B cell (primary cell): ENCODE measurements around the gene SMPD3. TPM values are rescaled to one million over a fixed set of nuclear protein-coding genes. Genes with fewer than 3 reads are reported as not detected.
A peak's percentile ranks its signal among the peaks of the same experiment; 100 is the strongest.

Experiments
- ATAC-seq: fragments of 200-7000 bp; cut with Tn5 transposase; one replicate; pipeline ENCODE4 v1.10.0; 2021; ENCODE audit warnings: low read depth, mild to moderate bottlenecking, moderate number of reproducible peaks, moderate library complexity
- CTCF ChIA-PET: fragments of 350-600 bp; sonication (Branson Sonifier 250); formaldehyde crosslinking; loops from one replicate; lab custom pipeline; 2021; ENCODE audit warnings: antibody characterized with exemption, inconsistent platforms; lab: Charles Lee
- POLR2A ChIA-PET: fragments of 350-600 bp; sonication (Branson Sonifier 250); formaldehyde crosslinking; loops from one replicate; lab custom pipeline; 2021; ENCODE audit warnings: antibody characterized with exemption; lab: Charles Lee
- DNase-seq: peaks from one replicate; pipeline ENCODE4 v3.0.0; 2013
- H2AFZ ChIP-seq: 2 replicates; pipeline ENCODE4 v1.6.1; 2012; ENCODE audit warnings: mild to moderate bottlenecking, low read depth, low read length; ENCODE audit not compliant: insufficient read depth, poor library complexity, severe bottlenecking
- H3K27ac ChIP-seq, 2 donors: 1 replicate in 1 of 2; 2 replicates in 1 of 2; pipeline ENCODE4 v1.5.1; 2012 to 2013; ENCODE audit warnings: low read length in 2 of 2, mild to moderate bottlenecking in 2 of 2, moderate library complexity in 1 of 2
- H3K27me3 ChIP-seq, 4 experiments: fragments of 200-600 bp in 1 of 4; sonication (generic) in 1 of 4; replicated peaks in 1 of 4; 1 replicate in 2 of 4; 2 replicates in 2 of 4; pipeline versions ENCODE4 v1.6.1 to v1.7.0; 2013 to 2016; ENCODE audit warnings: low read length in 3 of 4, mild to moderate bottlenecking in 2 of 4, mixed read lengths in 1 of 4, moderate library complexity in 1 of 4; ENCODE audit not compliant: insufficient read depth in 4 of 4, control insufficient read depth in 3 of 4; ENCODE audit errors: control extremely low read depth in 1 of 4
- H3K36me3 ChIP-seq, 2 experiments: replicated peaks in 1 of 2; 1 replicate in 1 of 2; 2 replicates in 1 of 2; pipeline versions ENCODE4 v1.6.1 to v1.7.1; 2013; ENCODE audit warnings: low read length in 1 of 2; ENCODE audit not compliant: insufficient read depth in 2 of 2, control insufficient read depth in 1 of 2; ENCODE audit errors: control extremely low read depth in 1 of 2, extremely low read depth in 1 of 2
- H3K4me1 ChIP-seq, 2 donors: fragments of 200-600 bp in 1 of 2; sonication (generic) in 1 of 2; 1 replicate in 1 of 2; 2 replicates in 1 of 2; pipeline versions ENCODE4 v1.5.1 to v1.6.1; 2013 to 2017; ENCODE audit warnings: low read length in 2 of 2; ENCODE audit not compliant: control insufficient read depth in 2 of 2, insufficient read depth in 2 of 2
- H3K4me2 ChIP-seq: replicated peaks from 2 replicates; pipeline ENCODE3; 2012; ENCODE audit warnings: mild to moderate bottlenecking, low read depth, low read length; ENCODE audit not compliant: poor library complexity, severe bottlenecking
- H3K4me3 ChIP-seq, 5 experiments: fragments of 200-600 bp in 1 of 5; sonication (generic) in 1 of 5; 1 replicate in 3 of 5; 2 replicates in 2 of 5; pipeline versions ENCODE4 v1.5.1 to v1.7.0; 2011 to 2016; ENCODE audit warnings: low read length in 4 of 5, mild to moderate bottlenecking in 4 of 5, low read depth in 2 of 5, control low read depth in 1 of 5, moderate library complexity in 1 of 5; ENCODE audit not compliant: insufficient read depth in 1 of 5; ENCODE audit errors: control extremely low read depth in 1 of 5, extremely low read depth in 1 of 5
- H3K79me2 ChIP-seq: fragments of 200-600 bp; sonication (generic); one replicate; pipeline ENCODE4 v1.6.0; 2016; ENCODE audit warnings: low read length; ENCODE audit not compliant: control insufficient read depth, insufficient read depth
- H3K9ac ChIP-seq: fragments of 200-600 bp; sonication (generic); 2 replicates; pipeline ENCODE4 v1.6.1; 2017; ENCODE audit warnings: mild to moderate bottlenecking, low read length, moderate library complexity
- H3K9me3 ChIP-seq, 3 donors: one replicate each; pipeline versions ENCODE4 v1.6.1 to v1.7.1; 2013; ENCODE audit warnings: low read length in 2 of 3; ENCODE audit not compliant: control insufficient read depth in 2 of 3, insufficient read depth in 1 of 3; ENCODE audit errors: control extremely low read depth in 1 of 3
- H4K20me1 ChIP-seq: 2 replicates; pipeline ENCODE4 v1.6.0; 2012; ENCODE audit warnings: mild to moderate bottlenecking, low read length; ENCODE audit not compliant: insufficient read depth, control insufficient read depth, poor library complexity, severe bottlenecking
- H3K27ac Mint-ChIP-seq: one replicate; pipeline ENCODE4 v1.8.0; 2021; ENCODE audit warnings: mixed read lengths
- H3K27me3 Mint-ChIP-seq: one replicate; pipeline ENCODE4 v1.8.0; 2021; ENCODE audit warnings: mixed read lengths
- H3K4me1 Mint-ChIP-seq: one replicate; pipeline ENCODE4 v1.8.0; 2021; ENCODE audit warnings: mixed read lengths
- H3K4me3 Mint-ChIP-seq: one replicate; pipeline ENCODE4 v1.8.0; 2021; ENCODE audit warnings: mixed read lengths
- H3K9me3 Mint-ChIP-seq: one replicate; pipeline ENCODE4 v1.8.0; 2022; ENCODE audit warnings: mixed read lengths; ENCODE audit not compliant: insufficient read depth
- EZH2 ChIP-seq: IDR thresholded peaks from 2 replicates; pipeline ENCODE4 v1.6.1; 2012; ENCODE audit warnings: borderline replicate concordance, low read depth, mild to moderate bottlenecking, moderate library complexity, low read length; ENCODE audit not compliant: insufficient read depth, poor library complexity, severe bottlenecking
- WGBS: methylation state at CpG from one replicate; pipeline ENCODE4 v1.1.5; 2013; ENCODE audit warnings: missing lambda C conversion rate; ENCODE audit not compliant: insufficient coverage; 5-methylcytosine and 5-hydroxymethylcytosine counted together
- intact Hi-C: fragments of 100-400 bp; cut with micrococcal nuclease; formaldehyde crosslinking; loops from one replicate; pipeline ENCODE4 v1.10.0; 2022
- polyA plus RNA-seq: library from polyadenylated mRNA; depleted of rRNA; stranded (reverse); fragments of >200 nt; gene quantifications from 2 replicates; pipeline ENCODE4 v1.2.3, GENCODE V29; 2012
- total RNA-seq, 2 donors: library from RNA; stranded (reverse); fragments of 120-200 nt in 1 of 2; gene quantifications; 1 replicate in 1 of 2; 2 replicates in 1 of 2; pipeline versions ENCODE4 v1.2.3 to v1.2.4, GENCODE V29; 2013 to 2022
- TF ChIP-seq, protein P1 (sequence below): fragments of 200-600 bp; IDR thresholded peaks from one replicate; pipeline ENCODE4 v1.8.0; 2022; ENCODE audit warnings: antibody characterized with exemption, mild to moderate bottlenecking

The SMPD3 gene
- total and polyA plus RNA-seq, 2 donors (not counting 1 experiment from before 2014, with no cell fraction given) = 1.2 to 2.8 TPM

DNA sequence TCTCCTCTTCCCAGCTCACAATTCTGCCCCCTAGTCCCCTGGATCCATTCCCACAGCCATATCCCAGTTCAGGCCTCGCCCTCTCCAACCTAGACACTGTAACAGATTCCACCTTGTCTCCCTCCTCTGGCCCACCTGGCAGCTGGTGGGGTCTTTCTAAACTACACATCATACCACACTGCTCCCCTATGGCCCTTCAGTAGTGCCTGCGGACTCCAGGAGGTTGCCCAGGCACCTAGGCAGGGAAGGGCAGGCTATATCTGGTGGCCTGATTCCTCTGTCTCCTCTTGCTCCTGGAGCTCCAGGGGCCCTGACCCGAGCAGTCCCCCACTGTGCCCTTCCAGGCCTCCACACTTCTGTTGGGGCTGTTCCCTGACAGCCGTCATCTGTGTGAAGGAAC is 64.5 kb downstream of the SMPD3 start:
- ATAC-seq = no peak
- Mint-ChIP-seq H3K9me3 (no peaks in the 10 kb centered on the region), H3K27ac (peak overlapping the region; percentile 89), H3K4me3 (peak overlapping the region; percentile 1), H3K4me1 (peaks cover 61% of the 10 kb centered on the region), H3K27me3 (no peaks in the 10 kb centered on the region)
- H3K4me2 ChIP-seq = peak overlapping the region; percentile 32
- H3K4me1 ChIP-seq = peaks cover 47 to 71% of the 10 kb centered on the region in 2 donors
- H3K9ac ChIP-seq = no peak overlapping the region
- no peak overlapping the region for H2AFZ ChIP-seq
- no peak overlapping the region for H3K4me3 ChIP-seq
- no peaks in the 10 kb centered on the region for H3K36me3 ChIP-seq
- ChIA-PET POLR2A (no interaction called here), CTCF (interaction anchor here (1.3 to 1.8 kb wide), 3 partner anchors 13 to 120 kb away, joined by 4 to 5 read pairs (median 4); partner anchors contain the start of gene SLC7A6)
- no peaks in the 10 kb centered on the region for H3K27me3 ChIP-seq
- no peak for TF ChIP-seq EZH2
- TF ChIP-seq, protein P1, sequence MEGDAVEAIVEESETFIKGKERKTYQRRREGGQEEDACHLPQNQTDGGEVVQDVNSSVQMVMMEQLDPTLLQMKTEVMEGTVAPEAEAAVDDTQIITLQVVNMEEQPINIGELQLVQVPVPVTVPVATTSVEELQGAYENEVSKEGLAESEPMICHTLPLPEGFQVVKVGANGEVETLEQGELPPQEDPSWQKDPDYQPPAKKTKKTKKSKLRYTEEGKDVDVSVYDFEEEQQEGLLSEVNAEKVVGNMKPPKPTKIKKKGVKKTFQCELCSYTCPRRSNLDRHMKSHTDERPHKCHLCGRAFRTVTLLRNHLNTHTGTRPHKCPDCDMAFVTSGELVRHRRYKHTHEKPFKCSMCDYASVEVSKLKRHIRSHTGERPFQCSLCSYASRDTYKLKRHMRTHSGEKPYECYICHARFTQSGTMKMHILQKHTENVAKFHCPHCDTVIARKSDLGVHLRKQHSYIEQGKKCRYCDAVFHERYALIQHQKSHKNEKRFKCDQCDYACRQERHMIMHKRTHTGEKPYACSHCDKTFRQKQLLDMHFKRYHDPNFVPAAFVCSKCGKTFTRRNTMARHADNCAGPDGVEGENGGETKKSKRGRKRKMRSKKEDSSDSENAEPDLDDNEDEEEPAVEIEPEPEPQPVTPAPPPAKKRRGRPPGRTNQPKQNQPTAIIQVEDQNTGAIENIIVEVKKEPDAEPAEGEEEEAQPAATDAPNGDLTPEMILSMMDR = no peak
- no peaks in the 10 kb centered on the region for H4K20me1 ChIP-seq
- intact Hi-C loops = no loop called here
- WGBS = 98% methylated on average over 4 of the region's 4 CpGs
- DNase-seq = no peak
- no peaks in the 10 kb centered on the region for H3K9me3 ChIP-seq
- peak overlapping the region; percentile 40 to 52 for H3K27ac ChIP-seq
- H3K79me2 ChIP-seq = no peaks in the 10 kb centered on the region

DNA sequence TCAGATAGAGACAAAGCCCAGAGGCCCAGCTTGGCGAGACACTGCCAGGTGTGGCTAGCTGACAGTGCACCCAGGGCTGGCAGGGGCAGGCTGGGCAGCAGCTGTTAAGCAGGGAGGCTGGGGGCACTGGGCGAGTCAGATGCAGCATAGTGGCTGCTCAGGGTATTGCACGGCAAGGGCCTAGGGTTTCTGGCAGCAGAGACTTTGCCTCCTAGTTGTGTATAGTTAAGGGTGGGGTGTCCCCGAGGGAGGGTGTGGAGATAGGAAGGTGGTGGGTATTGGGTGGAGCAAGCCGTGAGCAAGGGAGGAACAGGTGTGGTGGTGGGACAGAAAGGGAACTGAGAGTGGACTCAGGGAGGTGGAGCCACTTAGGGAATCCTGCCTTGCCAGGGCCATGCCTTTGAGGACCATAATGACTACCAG is 66.0 kb downstream of the SMPD3 start:
- H3K27ac Mint-ChIP-seq = peak overlapping the region; percentile 89

More for the DNA sequence above, 66.0 kb downstream of the SMPD3 start:
- no peak overlapping the region for H3K9ac ChIP-seq
- DNase-seq = peak; percentile 70
- Mint-ChIP-seq H3K4me1 (peaks cover 63% of the 10 kb centered on the region), H3K4me3 (peak overlapping the region; percentile 68), H3K9me3 (no peaks in the 10 kb centered on the region), H3K27me3 (no peaks in the 10 kb centered on the region)
- CTCF ChIA-PET = interaction anchor here (0.6 to 2.8 kb wide), 3 partner anchors 10 to 150 kb away, joined by 3 to 9 read pairs (median 3); no protein-coding TSS in a partner anchor
- intact Hi-C loops = no loop called here
- H3K79me2 ChIP-seq = no peaks in the 10 kb centered on the region
- no peak for TF ChIP-seq EZH2
- TF ChIP-seq, protein P1 = peak; percentile 37
- H3K4me3 ChIP-seq = no peak overlapping the region
- peak; percentile 73 for ATAC-seq
- H2AFZ ChIP-seq = no peak overlapping the region
- no peaks in the 10 kb centered on the region for H3K36me3 ChIP-seq
- WGBS = 50% methylated on average over 5 of the region's 5 CpGs
- peak overlapping the region; percentile 9 to 14 for H3K27ac ChIP-seq
- H3K9me3 ChIP-seq = no peaks in the 10 kb centered on the region
- H3K4me2 ChIP-seq = peak overlapping the region; percentile 63
- peaks cover 0 to 2% (median 0%) of the 10 kb centered on the region in 4 experiments for H3K27me3 ChIP-seq
- H3K4me1 ChIP-seq = peaks cover 47 to 80% of the 10 kb centered on the region in 2 donors
- POLR2A ChIA-PET = no interaction called here
- H4K20me1 ChIP-seq = no peaks in the 10 kb centered on the region
